Measurements from ENCODE around the gene LCP1. TPM values are rescaled to one million over a fixed set of nuclear protein-coding genes. Genes with fewer than 3 reads are reported as not detected.

The LCP1 gene
- total RNA-seq, 1 donor from 2014 or later, result 1.2 TPM

DNA sequence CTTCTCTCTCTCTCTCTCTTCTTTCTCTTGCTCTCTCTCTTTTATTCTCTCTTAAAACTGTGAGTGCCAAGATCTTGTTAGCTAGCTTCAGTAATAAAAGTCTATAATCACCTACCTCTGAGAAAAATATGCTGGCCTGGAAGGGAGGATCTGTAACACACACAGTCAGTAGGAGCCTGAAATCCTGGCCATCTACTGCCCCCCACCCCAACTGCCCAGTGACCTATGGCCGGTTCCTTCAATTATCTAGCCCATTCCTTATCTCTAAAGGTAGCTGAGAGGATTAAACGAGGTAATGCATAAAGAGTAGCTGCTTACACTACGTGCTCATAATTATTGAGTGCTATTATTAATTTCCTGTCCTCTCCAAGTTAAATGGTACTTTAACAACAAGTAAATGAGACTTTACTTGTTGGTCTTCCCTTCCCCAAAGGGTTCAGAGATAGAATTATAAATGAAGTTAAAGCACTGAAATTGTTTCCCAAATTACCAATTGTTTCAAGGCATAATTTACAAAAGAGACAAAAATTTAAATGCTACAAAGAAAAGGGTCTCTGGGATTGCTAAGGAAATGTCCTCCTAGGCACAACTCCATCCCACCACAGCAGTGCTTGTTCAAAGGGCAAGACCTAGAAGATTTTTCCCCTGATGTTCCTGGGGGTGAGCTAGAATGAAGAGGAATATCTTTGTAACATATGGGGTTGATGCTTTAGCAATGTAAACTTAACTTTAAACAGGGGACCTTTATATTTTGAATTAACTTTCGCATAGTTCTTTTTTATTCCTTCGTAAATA, 1.8 kb downstream of the LCP1 start:
- Mint-ChIP-seq H3K27me3 (ENCODE audit: low read depth) (no peaks in the 10 kb centered on the region), H3K4me3 (ENCODE audit: unreplicated experiment) (no peak overlapping the region), H3K27ac (ENCODE audit: unreplicated experiment) (no peak overlapping the region), H3K4me1 (ENCODE audit: low read depth) (no peaks in the 10 kb centered on the region), H3K9me3 (ENCODE audit: low read depth) (no peaks in the 10 kb centered on the region), H3K36me3 (ENCODE audit: low read depth) (no peaks in the 10 kb centered on the region)
- DNase-seq (ENCODE audit: low spot score), result no peak
- TF ChIP-seq CTCF (IDR thresholded peaks at IDR 0.05), result no peak

- Mint-ChIP-seq H3K27me3 (ENCODE audit: low read depth) (no peaks in the 10 kb centered on the region), H3K4me3 (ENCODE audit: unreplicated experiment) (no peak overlapping the region), H3K4me1 (ENCODE audit: low read depth) (no peaks in the 10 kb centered on the region), H3K9me3 (ENCODE audit: low read depth) (no peaks in the 10 kb centered on the region), H3K36me3 (ENCODE audit: low read depth) (no peaks in the 10 kb centered on the region), H3K27ac (ENCODE audit: unreplicated experiment) (no peak overlapping the region)
- DNase-seq (ENCODE audit: low spot score), result no peak
- no peak for TF ChIP-seq CTCF (IDR thresholded peaks at IDR 0.05)
These were observed 2.5 kb downstream of the LCP1 start for GRCh38 chr13:46179491-46179908.

DNA sequence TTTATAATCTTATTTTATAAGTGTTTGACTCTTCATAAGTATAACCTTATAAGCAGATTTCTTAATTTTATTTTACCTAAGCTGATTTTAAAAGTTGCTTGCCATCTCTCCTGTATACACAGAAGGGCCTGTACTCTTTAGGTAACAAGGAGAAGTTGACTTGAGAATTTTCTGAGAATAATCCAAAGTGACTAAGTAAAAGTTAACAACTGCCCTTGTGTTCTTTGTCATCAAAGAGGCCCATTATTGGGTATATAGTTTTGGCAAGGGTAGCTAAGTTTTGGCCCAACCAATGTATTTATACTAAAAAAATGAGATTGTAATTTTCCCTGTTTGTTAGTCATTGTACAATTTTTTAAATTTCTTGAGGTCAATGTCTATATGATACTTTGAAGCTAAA, 3.2 kb downstream of the LCP1 start:
- Mint-ChIP-seq H3K27ac (ENCODE audit: unreplicated experiment) (no peak overlapping the region), H3K9me3 (ENCODE audit: low read depth) (no peaks in the 10 kb centered on the region), H3K4me3 (ENCODE audit: unreplicated experiment) (no peak overlapping the region), H3K4me1 (ENCODE audit: low read depth) (no peaks in the 10 kb centered on the region), H3K36me3 (ENCODE audit: low read depth) (no peaks in the 10 kb centered on the region), H3K27me3 (ENCODE audit: low read depth) (no peaks in the 10 kb centered on the region)
- TF ChIP-seq CTCF (IDR thresholded peaks at IDR 0.05), result no peak
- DNase-seq (ENCODE audit: low spot score), result no peak

GRCh38 chr13:46178143-46178542, 3.8 kb downstream of the LCP1 start:
- H3K27ac Mint-ChIP-seq (ENCODE audit: unreplicated experiment), result no peak overlapping the region
- no peak for TF ChIP-seq CTCF (IDR thresholded peaks at IDR 0.05)
- no peaks in the 10 kb centered on the region for H3K4me1 Mint-ChIP-seq (ENCODE audit: low read depth)
- H3K36me3 Mint-ChIP-seq (ENCODE audit: low read depth), result no peaks in the 10 kb centered on the region
- no peak overlapping the region for H3K4me3 Mint-ChIP-seq (ENCODE audit: unreplicated experiment)
- DNase-seq (ENCODE audit: low spot score), result no peak
- no peaks in the 10 kb centered on the region for H3K9me3 Mint-ChIP-seq (ENCODE audit: low read depth)
- no peaks in the 10 kb centered on the region for H3K27me3 Mint-ChIP-seq (ENCODE audit: low read depth)

DNA sequence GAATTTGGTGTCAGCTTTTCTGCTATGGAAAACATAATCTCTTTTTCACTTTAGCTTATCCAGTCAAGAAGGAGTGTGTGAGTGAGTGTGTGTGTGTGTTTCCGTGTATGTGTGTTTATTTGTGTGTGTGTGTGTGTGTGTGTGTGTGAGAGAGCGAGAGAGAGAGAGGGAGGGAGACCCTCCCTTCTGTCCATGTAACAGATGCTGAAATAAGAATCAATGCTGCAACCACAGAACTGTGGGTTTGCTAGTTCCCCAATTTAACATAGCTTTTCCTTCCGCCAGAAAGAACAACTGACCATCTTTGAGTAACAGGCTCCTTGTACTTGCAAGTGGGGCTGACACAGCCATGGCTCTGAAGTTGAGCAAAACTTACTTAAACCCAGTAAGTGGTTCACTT, 5.2 kb downstream of the LCP1 start:
- no peak overlapping the region for H3K4me3 Mint-ChIP-seq (ENCODE audit: unreplicated experiment)
- H3K36me3 Mint-ChIP-seq (ENCODE audit: low read depth), result no peaks in the 10 kb centered on the region
- no peaks in the 10 kb centered on the region for H3K27me3 Mint-ChIP-seq (ENCODE audit: low read depth)
- no peak overlapping the region for H3K27ac Mint-ChIP-seq (ENCODE audit: unreplicated experiment)
- no peak for TF ChIP-seq CTCF (IDR thresholded peaks at IDR 0.05)
- H3K9me3 Mint-ChIP-seq (ENCODE audit: low read depth), result no peaks in the 10 kb centered on the region
- DNase-seq (ENCODE audit: low spot score), result no peak
- H3K4me1 Mint-ChIP-seq (ENCODE audit: low read depth), result no peaks in the 10 kb centered on the region
